Sigmoid colon (tissue), 7 donors: ENCODE data around the gene NOC2L. TPM values are rescaled to one million over a fixed set of nuclear protein-coding genes. Genes with fewer than 3 reads are reported as not detected.
A peak's percentile ranks its signal among the peaks of the same experiment; 100 is the strongest.

Experiments
- DNase-seq: peaks from one replicate; pipeline ENCODE4 v3.0.0-alpha.2; 2019
- H3K27ac ChIP-seq, 4 donors: fragments of 200-600 bp; sonication (generic); one replicate each; pipeline ENCODE4 v1.5.1; 2016 to 2019; ENCODE audit warnings: mild to moderate bottlenecking in 1 of 4
- H3K27me3 ChIP-seq, 3 donors: fragments of 200-600 bp; sonication (generic); one replicate each; pipeline ENCODE4 v1.5.1; 2019; ENCODE audit warnings: mild to moderate bottlenecking in 1 of 3
- H3K36me3 ChIP-seq, 4 donors: fragments of 200-600 bp; sonication (generic); one replicate each; pipeline ENCODE4 v1.5.1; 2016 to 2019
- H3K4me1 ChIP-seq, 4 donors: fragments of 200-600 bp; sonication (generic); one replicate each; pipeline ENCODE4 v1.5.1; 2017 to 2019
- H3K4me3 ChIP-seq, 4 donors: fragments of 200-600 bp; sonication (generic); one replicate each; pipeline ENCODE4 v1.5.1; 2017 to 2019; ENCODE audit warnings: mild to moderate bottlenecking in 2 of 4, moderate library complexity in 1 of 4
- H3K9me3 ChIP-seq, 4 donors: fragments of 200-600 bp in 3 of 4; sonication (generic) in 3 of 4; one replicate each; pipeline versions ENCODE4 v1.5.1 to v1.6.1; 2013 to 2019
- EP300 ChIP-seq, 4 donors: sonication (generic); formaldehyde crosslinking; IDR thresholded peaks; one replicate each; pipeline ENCODE4 v1.6.1; 2017; ENCODE audit warnings: antibody characterized with exemption in 4 of 4
- POLR2A ChIP-seq, 2 donors: fragments of 450-650 bp; IDR thresholded peaks; one replicate each; pipeline ENCODE4 v1.6.1; 2016; ENCODE audit warnings: antibody characterized with exemption in 2 of 2, mild to moderate bottlenecking in 2 of 2, moderate library complexity in 2 of 2
- POLR2AphosphoS5 ChIP-seq, 4 donors: sonication (generic); formaldehyde crosslinking; IDR thresholded peaks; one replicate each; pipeline ENCODE4 v1.6.1; 2017; ENCODE audit warnings: antibody characterized with exemption in 4 of 4
- WGBS, 2 donors: extraction: QIAGEN DNeasy Blood & Tissue Kit; methylation state at CpG; one replicate each; pipeline ENCODE4 v1.1.7; 2013; 5-methylcytosine and 5-hydroxymethylcytosine counted together
- intact Hi-C: fragments of 100-400 bp; cut with DNase I; formaldehyde crosslinking; loops from one replicate; pipeline ENCODE4 v1.15.1; 2023
- polyA plus RNA-seq, 3 donors: library from polyadenylated mRNA; stranded (reverse); fragments of 200-250 nt; gene quantifications; one replicate each; pipeline ENCODE4 v1.2.3, GENCODE V29; 2013
- total RNA-seq, 4 donors: library from RNA; depleted of rRNA; stranded (reverse); fragments of >200 nt; gene quantifications; one replicate each; pipeline ENCODE4 v1.1.0, GENCODE V29; 2016
- TF ChIP-seq, protein P1 (sequence below), 4 experiments: fragments of 450-650 bp in 3 of 4; fragments of 200-600 bp in 1 of 4; IDR thresholded peaks; one replicate each; pipeline ENCODE4 v1.5.1; 2016 to 2019; ENCODE audit warnings: antibody characterized with exemption in 4 of 4, mild to moderate bottlenecking in 3 of 4, moderate library complexity in 2 of 4
- donor health status: healthy with polysubstance abuse.
- donor health status: Bipolar disorder and iron deficiency.
- donor health status: healthy.

Gene NOC2L
- total and polyA plus RNA-seq, 7 donors: 25.4 to 81.6 (median 27.1) TPM

GRCh38 chr1:916173-917075, 42.6 kb downstream of the NOC2L start:
- TF ChIP-seq POLR2A (IDR thresholded peaks at IDR 0.05) (no peak), EP300 (IDR thresholded peaks at IDR 0.05) (no peak), POLR2AphosphoS5 (IDR thresholded peaks at IDR 0.05) (peak in 1 of 4 donors; percentile 31)
- TF ChIP-seq, protein P1, sequence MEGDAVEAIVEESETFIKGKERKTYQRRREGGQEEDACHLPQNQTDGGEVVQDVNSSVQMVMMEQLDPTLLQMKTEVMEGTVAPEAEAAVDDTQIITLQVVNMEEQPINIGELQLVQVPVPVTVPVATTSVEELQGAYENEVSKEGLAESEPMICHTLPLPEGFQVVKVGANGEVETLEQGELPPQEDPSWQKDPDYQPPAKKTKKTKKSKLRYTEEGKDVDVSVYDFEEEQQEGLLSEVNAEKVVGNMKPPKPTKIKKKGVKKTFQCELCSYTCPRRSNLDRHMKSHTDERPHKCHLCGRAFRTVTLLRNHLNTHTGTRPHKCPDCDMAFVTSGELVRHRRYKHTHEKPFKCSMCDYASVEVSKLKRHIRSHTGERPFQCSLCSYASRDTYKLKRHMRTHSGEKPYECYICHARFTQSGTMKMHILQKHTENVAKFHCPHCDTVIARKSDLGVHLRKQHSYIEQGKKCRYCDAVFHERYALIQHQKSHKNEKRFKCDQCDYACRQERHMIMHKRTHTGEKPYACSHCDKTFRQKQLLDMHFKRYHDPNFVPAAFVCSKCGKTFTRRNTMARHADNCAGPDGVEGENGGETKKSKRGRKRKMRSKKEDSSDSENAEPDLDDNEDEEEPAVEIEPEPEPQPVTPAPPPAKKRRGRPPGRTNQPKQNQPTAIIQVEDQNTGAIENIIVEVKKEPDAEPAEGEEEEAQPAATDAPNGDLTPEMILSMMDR (IDR thresholded peaks at IDR 0.05): no peak
- peaks cover 0 to 57% (median 21%) of the 10 kb centered on the region in 3 donors for H3K27me3 ChIP-seq
- DNase-seq: peak; percentile 60
- no peak overlapping the region for H3K27ac ChIP-seq
- no peak overlapping the region for H3K4me3 ChIP-seq
- H3K4me1 ChIP-seq: peaks cover 0 to 31% (median 30%) of the 10 kb centered on the region in 4 donors
- no peaks in the 10 kb centered on the region for H3K9me3 ChIP-seq
- intact Hi-C loops: no loop called here
- H3K36me3 ChIP-seq: no peaks in the 10 kb centered on the region
- WGBS, 2 donors: 17 to 45% methylated on average over 31 of the region's 31 CpGs

DNA sequence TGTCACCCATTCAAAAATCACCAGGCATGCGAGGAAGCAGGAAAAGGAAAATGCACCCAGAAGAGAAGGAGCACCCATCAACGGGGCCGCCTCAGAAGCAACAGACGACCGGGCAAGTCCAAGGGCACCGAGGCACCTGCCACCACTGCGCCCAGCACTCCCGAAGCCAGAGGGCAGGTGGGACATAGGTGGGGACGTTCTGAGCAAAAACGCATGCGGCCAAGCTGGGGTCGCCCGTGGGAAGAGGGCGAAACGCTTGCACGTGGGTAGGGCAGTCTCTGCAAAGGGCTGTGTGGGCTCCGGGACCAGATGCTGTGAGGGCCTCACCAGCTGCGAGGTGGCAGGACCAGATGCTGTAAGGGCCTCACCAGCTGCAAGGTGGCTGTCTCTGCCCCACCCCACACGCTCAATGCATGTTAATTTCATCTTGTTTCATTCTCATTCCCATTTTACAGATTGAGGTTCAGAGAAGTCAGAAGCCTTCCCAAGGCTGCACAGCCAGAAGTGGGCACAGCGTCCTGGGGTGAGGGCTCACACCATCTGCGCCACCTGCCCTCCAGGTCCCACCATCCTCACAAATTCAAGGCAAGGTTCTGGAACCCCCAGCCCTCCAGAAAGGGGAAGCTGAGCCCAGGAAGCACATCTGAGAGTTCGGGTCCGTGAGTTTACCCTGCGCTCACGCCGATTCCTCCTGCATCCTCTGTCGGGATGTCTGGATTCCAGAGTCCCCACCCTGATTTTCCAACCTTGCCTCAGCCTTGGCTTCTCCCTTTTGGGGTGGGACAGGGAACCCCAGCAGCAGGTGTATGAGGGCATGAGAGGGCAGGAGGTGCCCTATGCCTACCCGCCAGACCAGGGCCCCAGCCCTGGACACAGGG, 43.5 kb downstream of the NOC2L start:
- WGBS, 2 donors: 44 to 78% methylated on average over 28 of the region's 28 CpGs
- H3K4me1 ChIP-seq: peaks cover 0 to 30% (median 28%) of the 10 kb centered on the region in 4 donors
- no peaks in the 10 kb centered on the region for H3K9me3 ChIP-seq
- no peaks in the 10 kb centered on the region for H3K36me3 ChIP-seq
- intact Hi-C loops: no loop called here
- no peak overlapping the region for H3K4me3 ChIP-seq
- no peak overlapping the region for H3K27ac ChIP-seq
- H3K27me3 ChIP-seq: peaks cover 0 to 59% (median 21%) of the 10 kb centered on the region in 3 donors
- TF ChIP-seq, protein P1 (IDR thresholded peaks at IDR 0.05): no peak
- TF ChIP-seq POLR2AphosphoS5 (IDR thresholded peaks at IDR 0.05): no peak
- no peak for TF ChIP-seq EP300 (IDR thresholded peaks at IDR 0.05)
- TF ChIP-seq POLR2A (IDR thresholded peaks at IDR 0.05): no peak
- peak; percentile 38 for DNase-seq

DNA sequence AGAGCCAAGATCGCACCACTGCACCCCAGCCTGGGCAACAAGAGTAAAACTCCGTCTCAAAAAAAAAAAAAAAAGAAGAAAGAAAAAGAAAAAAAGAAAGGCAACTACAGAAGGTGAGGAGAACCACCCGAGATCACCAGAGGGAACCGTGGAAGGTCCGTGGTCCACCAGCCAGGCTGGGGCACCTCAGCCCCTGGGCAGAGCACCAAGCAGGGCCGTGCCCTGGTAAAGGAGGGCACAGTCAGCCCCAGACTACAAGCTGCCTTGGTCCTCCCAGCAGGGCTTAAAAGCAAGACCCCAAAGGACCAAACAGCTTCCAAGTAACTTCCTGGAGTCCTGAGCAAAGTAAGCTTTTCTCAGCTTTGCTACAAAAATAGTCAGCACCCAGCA, 44.2 kb downstream of the NOC2L start:
- H3K27me3 ChIP-seq: peaks cover 0 to 59% (median 23%) of the 10 kb centered on the region in 3 donors
- TF ChIP-seq, protein P1 (IDR thresholded peaks at IDR 0.05): no peak
- TF ChIP-seq EP300 (IDR thresholded peaks at IDR 0.05) (no peak), POLR2A (IDR thresholded peaks at IDR 0.05) (no peak), POLR2AphosphoS5 (IDR thresholded peaks at IDR 0.05) (no peak)
- WGBS, 2 donors: 49 to 85% methylated on average over 6 of the region's 6 CpGs
- intact Hi-C loops: no loop called here
- peak; percentile 32 for DNase-seq
- no peak overlapping the region for H3K27ac ChIP-seq
- H3K9me3 ChIP-seq: no peaks in the 10 kb centered on the region
- no peaks in the 10 kb centered on the region for H3K36me3 ChIP-seq
- H3K4me3 ChIP-seq: no peak overlapping the region
- peaks cover 0 to 33% (median 28%) of the 10 kb centered on the region in 4 donors for H3K4me1 ChIP-seq

- DNase-seq: peak; percentile 61
- peaks cover 0 to 57% (median 23%) of the 10 kb centered on the region in 3 donors for H3K27me3 ChIP-seq
- peaks cover 0 to 36% (median 31%) of the 10 kb centered on the region in 4 donors for H3K4me1 ChIP-seq
- no peak overlapping the region for H3K4me3 ChIP-seq
- intact Hi-C loops: no loop called here
- H3K36me3 ChIP-seq: no peaks in the 10 kb centered on the region
- no peak overlapping the region for H3K27ac ChIP-seq
- no peaks in the 10 kb centered on the region for H3K9me3 ChIP-seq
- TF ChIP-seq POLR2A (IDR thresholded peaks at IDR 0.05) (no peak), EP300 (IDR thresholded peaks at IDR 0.05) (no peak), POLR2AphosphoS5 (IDR thresholded peaks at IDR 0.05) (no peak)
- TF ChIP-seq, protein P1 (IDR thresholded peaks at IDR 0.05): no peak
- WGBS, 2 donors: 71 to 87% methylated on average over 21 of the region's 21 CpGs
These were observed 44.7 kb downstream of the NOC2L start for GRCh38 chr1:914131-914890.
